Lung (tissue), 12 donors: Measurements from ENCODE around the gene STK11IP. TPM values are rescaled to one million over a fixed set of nuclear protein-coding genes. Genes with fewer than 3 reads are reported as not detected.
A peak's percentile ranks its signal among the peaks of the same experiment; 100 is the strongest.

Source experiments
- ATAC-seq: fragments of 200-7000 bp; cut with Tn5 transposase; one replicate; pipeline ENCODE4 v1.9.1; 2020; ENCODE audit warnings: moderate number of reproducible peaks; ENCODE audit not compliant: insufficient read depth, low FRiP score
- DNase-seq, 3 donors: peaks; one replicate each; pipeline ENCODE4 v3.0.0-alpha.2; 2013 to 2017
- H3K27ac ChIP-seq, 2 donors: one replicate each; pipeline ENCODE4 v1.5.1; 2013; ENCODE audit warnings: mild to moderate bottlenecking in 2 of 2, moderate library complexity in 2 of 2, control low read depth in 1 of 2, inconsistent platforms in 1 of 2, low read depth in 1 of 2, low read length in 1 of 2
- H3K27me3 ChIP-seq, 3 donors: one replicate each; pipeline ENCODE4 v1.5.1; 2013; ENCODE audit warnings: low read length in 2 of 3; ENCODE audit not compliant: control insufficient read depth in 3 of 3, insufficient read depth in 3 of 3
- H3K36me3 ChIP-seq, 4 donors: one replicate each; pipeline ENCODE4 v1.5.1; 2013; ENCODE audit warnings: low read length in 4 of 4, mild to moderate bottlenecking in 1 of 4, moderate library complexity in 1 of 4; ENCODE audit not compliant: control insufficient read depth in 4 of 4, insufficient read depth in 4 of 4
- H3K4me1 ChIP-seq, 5 donors: one replicate each; pipeline ENCODE4 v1.5.1; 2013; ENCODE audit warnings: low read length in 5 of 5, mild to moderate bottlenecking in 2 of 5, moderate library complexity in 1 of 5; ENCODE audit not compliant: control insufficient read depth in 5 of 5, insufficient read depth in 5 of 5
- H3K4me3 ChIP-seq: one replicate; pipeline ENCODE4 v1.5.1; 2013; ENCODE audit warnings: mild to moderate bottlenecking, control low read depth, moderate library complexity
- H3K9ac ChIP-seq, 2 donors: one replicate each; pipeline ENCODE4 v1.5.1; 2013; ENCODE audit warnings: low read length in 2 of 2, control low read depth in 1 of 2; ENCODE audit not compliant: insufficient read depth in 1 of 2
- H3K9me3 ChIP-seq, 4 donors: one replicate each; pipeline ENCODE4 v1.5.1; 2013; ENCODE audit warnings: low read length in 3 of 4, mild to moderate bottlenecking in 1 of 4, moderate library complexity in 1 of 4; ENCODE audit not compliant: control insufficient read depth in 4 of 4, insufficient read depth in 3 of 4
- WGBS, 2 donors: extraction: QIAGEN DNeasy Blood & Tissue Kit; methylation state at CpG; one replicate each; pipeline ENCODE4 v1.1.7; 2013; 5-methylcytosine and 5-hydroxymethylcytosine counted together
- polyA plus RNA-seq, 2 donors: library from polyadenylated mRNA; stranded (reverse); fragments of 200-250 nt; gene quantifications; one replicate each; pipeline ENCODE4 v1.2.1, GENCODE V29; 2013
- total RNA-seq, 2 donors: library from RNA; depleted of rRNA in 1 of 2; stranded (reverse); fragments of >200 nt in 1 of 2; gene quantifications; one replicate each; pipeline ENCODE4 v1.2.1, GENCODE V29; 2014 to 2021
- TF ChIP-seq, protein P1 (sequence below): IDR thresholded peaks from 2 replicates; pipeline ENCODE4 v1.5.1; 2012; ENCODE audit warnings: mild to moderate bottlenecking; ENCODE audit errors: control extremely low read depth, extremely low read depth
- donor health status: control.
- donor health status: control.
- donor health status: Bipolar disorder and iron deficiency.
- donor health status: healthy.
- donor health status: DM: yes; HTN: yes; CAD: no.

STK11IP gene
- total and polyA plus RNA-seq, 4 donors, result 21.5 to 46.0 (median 23.1) TPM

- no peaks in the 10 kb centered on the region for H3K9me3 ChIP-seq
- no peak overlapping the region for H3K4me3 ChIP-seq
- H3K27me3 ChIP-seq, result no peaks in the 10 kb centered on the region
- ATAC-seq (no peak), DNase-seq (no peak)
- H3K4me1 ChIP-seq, result peaks cover 0 to 6% (median 0%) of the 10 kb centered on the region in 5 donors
- 84 to 85% methylated on average over 33 to 34 of the region's 34 CpGs for WGBS, 2 donors
- peaks cover 0 to 6% (median 1%) of the 10 kb centered on the region in 4 donors for H3K36me3 ChIP-seq
- TF ChIP-seq, protein P1, sequence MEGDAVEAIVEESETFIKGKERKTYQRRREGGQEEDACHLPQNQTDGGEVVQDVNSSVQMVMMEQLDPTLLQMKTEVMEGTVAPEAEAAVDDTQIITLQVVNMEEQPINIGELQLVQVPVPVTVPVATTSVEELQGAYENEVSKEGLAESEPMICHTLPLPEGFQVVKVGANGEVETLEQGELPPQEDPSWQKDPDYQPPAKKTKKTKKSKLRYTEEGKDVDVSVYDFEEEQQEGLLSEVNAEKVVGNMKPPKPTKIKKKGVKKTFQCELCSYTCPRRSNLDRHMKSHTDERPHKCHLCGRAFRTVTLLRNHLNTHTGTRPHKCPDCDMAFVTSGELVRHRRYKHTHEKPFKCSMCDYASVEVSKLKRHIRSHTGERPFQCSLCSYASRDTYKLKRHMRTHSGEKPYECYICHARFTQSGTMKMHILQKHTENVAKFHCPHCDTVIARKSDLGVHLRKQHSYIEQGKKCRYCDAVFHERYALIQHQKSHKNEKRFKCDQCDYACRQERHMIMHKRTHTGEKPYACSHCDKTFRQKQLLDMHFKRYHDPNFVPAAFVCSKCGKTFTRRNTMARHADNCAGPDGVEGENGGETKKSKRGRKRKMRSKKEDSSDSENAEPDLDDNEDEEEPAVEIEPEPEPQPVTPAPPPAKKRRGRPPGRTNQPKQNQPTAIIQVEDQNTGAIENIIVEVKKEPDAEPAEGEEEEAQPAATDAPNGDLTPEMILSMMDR, result no peak
- H3K27ac ChIP-seq, result peak overlapping the region in 1 of 2 donors; percentile 97
- no peak overlapping the region for H3K9ac ChIP-seq
Observed at GRCh38 chr2:219631904-219632759, 34.5 kb downstream of the STK11IP start.

DNA sequence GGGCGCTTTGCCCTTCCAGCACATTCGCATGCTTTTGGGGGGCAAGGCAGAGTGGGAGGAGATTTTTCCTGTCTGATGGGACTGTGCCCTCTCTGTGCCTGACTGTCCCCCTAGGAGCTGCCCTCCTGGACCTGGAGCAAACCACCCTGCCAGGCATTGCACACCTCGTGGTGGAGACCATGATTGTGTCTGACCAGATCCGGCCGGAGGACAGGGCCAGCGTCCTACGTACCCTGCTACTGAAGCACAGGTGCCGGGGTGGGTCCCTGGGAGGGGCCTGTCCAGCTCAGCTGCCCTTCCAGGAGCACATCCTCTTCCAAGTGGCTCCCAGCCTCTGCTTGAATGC, 35.1 kb downstream of the STK11IP start:
- Histone ChIP-seq H3K27ac (peak overlapping the region in 1 of 2 donors; percentile 97), H3K9me3 (no peaks in the 10 kb centered on the region), H3K36me3 (peaks cover 0 to 9% (median 2%) of the 10 kb centered on the region in 4 donors), H3K4me1 (peaks cover 0 to 6% (median 0%) of the 10 kb centered on the region in 5 donors), H3K27me3 (no peaks in the 10 kb centered on the region), H3K4me3 (no peak overlapping the region), H3K9ac (no peak overlapping the region)
- TF ChIP-seq, protein P1, result no peak
- DNase-seq, result no peak
- WGBS, 2 donors, result 88 to 94% methylated on average over 8 of the region's 8 CpGs
- no peak for ATAC-seq

DNA sequence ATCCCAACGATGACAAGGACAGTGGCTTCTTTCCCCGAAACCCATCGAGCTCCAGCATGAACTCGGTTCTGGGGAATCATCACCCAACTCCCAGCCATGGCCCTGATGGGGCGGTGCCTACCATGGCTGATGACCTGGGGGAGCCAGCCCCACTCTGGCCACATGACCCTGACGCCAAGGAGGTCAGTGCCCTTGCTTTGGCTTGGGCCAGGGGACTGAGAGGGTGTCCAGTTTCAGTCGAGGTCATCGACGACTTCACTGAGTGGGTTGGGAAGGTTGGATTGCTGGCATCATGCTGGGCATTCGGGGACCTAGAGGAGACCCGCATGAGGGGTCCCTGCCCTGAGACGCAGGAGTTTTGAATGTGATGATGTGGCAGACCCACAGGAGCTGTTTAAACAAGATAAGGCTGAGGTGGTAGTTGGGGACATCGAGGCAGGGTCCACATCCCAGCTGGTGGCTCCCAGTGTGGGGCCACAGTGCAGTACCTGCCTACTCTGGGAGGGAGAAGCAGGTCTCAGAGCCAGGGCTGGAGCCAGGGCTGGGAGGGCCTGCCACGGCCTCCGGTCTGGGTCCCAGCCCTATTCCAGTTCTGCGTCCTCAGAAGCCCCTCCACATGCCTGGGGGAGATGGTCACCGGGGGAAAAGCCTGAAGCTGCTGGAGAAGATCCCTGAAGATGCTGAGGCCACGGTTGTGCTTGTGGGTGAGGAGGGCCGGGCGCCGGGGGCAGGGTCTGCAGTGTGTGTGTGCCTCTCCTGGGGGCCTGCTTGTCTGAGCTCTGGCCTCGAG, 35.8 kb downstream of the STK11IP start:
- H3K27ac ChIP-seq, result peak overlapping the region in 1 of 2 donors; percentile 97
- ATAC-seq (no peak), DNase-seq (no peak)
- TF ChIP-seq, protein P1, result no peak
- H3K9me3 ChIP-seq, result no peaks in the 10 kb centered on the region
- H3K9ac ChIP-seq, result no peak overlapping the region
- peaks cover 0 to 9% (median 2%) of the 10 kb centered on the region in 4 donors for H3K36me3 ChIP-seq
- H3K4me3 ChIP-seq, result no peak overlapping the region
- 87 to 91% methylated on average over 22 of the region's 22 CpGs for WGBS, 2 donors
- no peaks in the 10 kb centered on the region for H3K27me3 ChIP-seq
- H3K4me1 ChIP-seq, result peaks cover 0 to under 1% (median 0%) of the 10 kb centered on the region in 5 donors
